K562 (cell line): Measurements from ENCODE around the gene CASP6. TPM values are rescaled to one million over a fixed set of nuclear protein-coding genes. Genes with fewer than 3 reads are reported as not detected.

Source experiments
- ATAC-seq: fragments of 200-7000 bp; cut with Tn5 transposase; 3 replicates; pipeline ENCODE4 v1.9.1; 2020; ENCODE audit warnings: moderate library complexity
- BruUV-seq: library from RNA; stranded (reverse); fragments of 400-500 nt; replicated peaks from 2 replicates; lab custom pipeline; 2021; lab: Mats Ljungman, UMichigan
- CTCF ChIA-PET: fragments of 300-600 bp; formaldehyde crosslinking; extraction: SDS; loops from one replicate; lab custom pipeline; 2021; ENCODE audit warnings: low intra/inter-chr PET ratio; lab: Yijun Ruan, JAX
- POLR2A ChIA-PET: fragments of 300-600, 350-650 bp; sonication (Branson Sonifier 250); formaldehyde crosslinking; extraction: SDS; loops from one replicate; lab custom pipeline; 2021; ENCODE audit warnings: antibody characterized with exemption, inconsistent platforms; lab: Yijun Ruan, JAX
- DNase-seq, 4 experiments: peaks; one replicate each; pipeline versions ENCODE4 v3.0.0 to v3.0.0-alpha.2; 2011 to 2018; ENCODE audit warnings: low spot score in 3 of 4, mixed read lengths in 3 of 4; ENCODE audit errors: extremely low read depth in 1 of 4
- FAIRE-seq: peaks from 2 replicates; lab custom pipeline; 2011; peaks lifted over from hg19 to GRCh38; lab: Jason Lieb, UNC
- H2AFZ ChIP-seq: 2 replicates; pipeline ENCODE4 v1.6.0; 2011; ENCODE audit warnings: low read depth, low read length, control low read depth, inconsistent platforms
- H3K27ac ChIP-seq: fragments of 200-600 bp; 3 replicates; pipeline ENCODE4 v1.8.0; 2011; ENCODE audit warnings: low read depth, mild to moderate bottlenecking, control low read depth, inconsistent platforms, low read length, moderate library complexity, mixed read lengths; ENCODE audit errors: extremely low read depth
- H3K27me3 ChIP-seq, 2 experiments: fragments of 300-600 bp in 1 of 2; 2 replicates in 1 of 2; 3 replicates in 1 of 2; pipeline versions ENCODE4 v1.6.0 to v1.8.0; 2011; ENCODE audit warnings: inconsistent platforms in 2 of 2, low read length in 2 of 2, mild to moderate bottlenecking in 1 of 2, mixed read lengths in 1 of 2, moderate library complexity in 1 of 2; ENCODE audit not compliant: control insufficient read depth in 2 of 2, insufficient read depth in 2 of 2
- H3K36me3 ChIP-seq: fragments of 300-600 bp; 3 replicates; pipeline ENCODE4 v1.8.0; 2011; ENCODE audit warnings: mild to moderate bottlenecking, low read length, inconsistent platforms; ENCODE audit not compliant: control insufficient read depth, insufficient read depth
- H3K4me1 ChIP-seq, 2 experiments: fragments of 200-600 bp in 1 of 2; replicated peaks in 1 of 2; 2 replicates in 1 of 2; 3 replicates in 1 of 2; pipeline versions ENCODE4 v1.5.1 to v1.8.0; 2011; ENCODE audit warnings: inconsistent platforms in 2 of 2, low read length in 2 of 2, mild to moderate bottlenecking in 1 of 2, mixed read lengths in 1 of 2, moderate library complexity in 1 of 2; ENCODE audit not compliant: control insufficient read depth in 2 of 2, insufficient read depth in 2 of 2
- H3K4me2 ChIP-seq: 2 replicates; pipeline ENCODE4 v1.6.1; 2011; ENCODE audit warnings: low read length, control low read depth, inconsistent platforms, mixed read lengths; ENCODE audit not compliant: insufficient read depth
- H3K4me3 ChIP-seq: fragments of 200-600 bp; sonication (generic), shearing (Covaris generic); 2 replicates; pipeline ENCODE4 v1.5.1; 2016; ENCODE audit warnings: control low read depth, inconsistent platforms
- H3K79me2 ChIP-seq: fragments of 200-600 bp; 3 replicates; pipeline ENCODE4 v1.8.0; 2011; ENCODE audit warnings: low read length, inconsistent platforms; ENCODE audit not compliant: control insufficient read depth, insufficient read depth
- H3K9ac ChIP-seq, 2 experiments: 2 replicates each; pipeline versions ENCODE4 v1.6.0 to v1.6.1; 2011; ENCODE audit warnings: low read depth in 2 of 2, low read length in 2 of 2, control low read depth in 1 of 2, inconsistent platforms in 1 of 2, mild to moderate bottlenecking in 1 of 2, mixed read lengths in 1 of 2; ENCODE audit not compliant: insufficient read depth in 1 of 2
- H3K9me1 ChIP-seq: one replicate; pipeline ENCODE4 v1.6.0; 2011; ENCODE audit warnings: inconsistent platforms, mild to moderate bottlenecking, low read length, moderate library complexity; ENCODE audit not compliant: control insufficient read depth, insufficient read depth
- H3K9me3 ChIP-seq: replicated peaks from 2 replicates; pipeline ENCODE4 v1.5.1; 2011; ENCODE audit warnings: low read depth, low read length, inconsistent platforms; ENCODE audit not compliant: control insufficient read depth, insufficient read depth
- H4K20me1 ChIP-seq: replicated peaks from 2 replicates; pipeline ENCODE4 v1.6.1; 2011; ENCODE audit warnings: low read length, inconsistent platforms, mixed read lengths; ENCODE audit not compliant: control insufficient read depth, insufficient read depth
- ARID2 ChIP-seq: fragments of 450-650 bp; IDR thresholded peaks from 2 replicates; pipeline ENCODE4 v1.6.1; 2017; ENCODE audit warnings: antibody characterized with exemption, mild to moderate bottlenecking
- BHLHE40 ChIP-seq: IDR thresholded peaks from 2 replicates; pipeline ENCODE4 v1.6.1; 2011; ENCODE audit warnings: low read length, improper control_type of control experiment
- CHD7 ChIP-seq: fragments of 200-600 bp; sonication (generic); IDR thresholded peaks from one replicate; pipeline ENCODE4 v1.6.1; 2012; ENCODE audit warnings: mild to moderate bottlenecking, low read depth, low read length, inconsistent platforms
- MEF2D ChIP-seq: conservative IDR thresholded peaks from 2 replicates; pipeline ENCODE4 v1.6.1; 2016; ENCODE audit warnings: low read depth, missing genetic modification characterization, missing compliant biosample characterization
- MTA3 ChIP-seq: fragments of 450-650 bp; formaldehyde crosslinking; IDR thresholded peaks from 2 replicates; pipeline ENCODE4 v1.6.1; 2017; ENCODE audit warnings: mild to moderate bottlenecking, borderline replicate concordance
- NELFE ChIP-seq: IDR thresholded peaks from 2 replicates; pipeline ENCODE4 v1.6.1; 2011; ENCODE audit warnings: mild to moderate bottlenecking; ENCODE audit not compliant: insufficient read depth, insufficient read length
- POLR2A ChIP-seq: fragments of 450-650 bp; conservative IDR thresholded peaks from 2 replicates; pipeline ENCODE4 v1.6.1; 2016
- PRPF4 ChIP-seq: fragments of 200-400 bp; formaldehyde crosslinking; IDR thresholded peaks from one replicate; pipeline ENCODE4 v1.6.1; 2017; ENCODE audit warnings: low read length, low read depth, mild to moderate bottlenecking; ENCODE audit not compliant: insufficient read depth, poor library complexity, severe bottlenecking
- WGBS: fragments of 100-300 bp; shearing (Covaris generic); methylation state at CpG from one replicate; pipeline ENCODE4 v1.1.6; 2016; ENCODE audit warnings: low coverage, mixed read lengths; ENCODE audit not compliant: insufficient coverage; ENCODE audit errors: missing lambda C conversion rate; 5-methylcytosine and 5-hydroxymethylcytosine counted together
- in situ Hi-C: fragments of 300-500 bp; cut with MboI; formaldehyde crosslinking; loops from 4 replicates; pipeline ENCODE4 v1.15.0; 2018; ENCODE audit warnings: inconsistent platforms, mixed read lengths
- intact Hi-C: fragments of 100-400 bp; cut with micrococcal nuclease; formaldehyde crosslinking; loops from 2 replicates; pipeline ENCODE4 v1.14.2; 2022
- polyA plus RNA-seq, 8 experiments: library from polyadenylated mRNA; depleted of rRNA in 4 of 8; stranded (reverse) in 5 of 8; unstranded in 3 of 8; fragments of >200 nt; fragmentation: Nextera tagmentation in 2 of 8; fragmentation: Illumina TruSeq in 1 of 8; extraction: Ambion mirVana in 2 of 8; extraction: Trizol in 1 of 8; gene quantifications; 2 replicates each; pipeline versions ENCODE4 v1.2.1 to v1.2.3, GENCODE V29; 2011 to 2014; ENCODE audit warnings: inconsistent platforms in 1 of 8, missing spikeins in 1 of 8
- total RNA-seq, 7 experiments: library from RNA; depleted of rRNA in 6 of 7; stranded (reverse); fragments of >200 nt in 6 of 7; fragmentation: Illumina TruSeq in 2 of 7; extraction: Trizol in 2 of 7; gene quantifications; 2 replicates each; pipeline versions ENCODE4 v1.2.1 to v1.2.3, GENCODE V29; 2011 to 2021; ENCODE audit warnings: low replicate concordance in 1 of 7

CASP6 gene
- total and polyA plus RNA-seq, 9 of the 15 experiments (the other 6 are each of a cell fraction or from before 2014, with no cell fraction given), result 20.8 to 72.7 (median 39.1) TPM

DNA sequence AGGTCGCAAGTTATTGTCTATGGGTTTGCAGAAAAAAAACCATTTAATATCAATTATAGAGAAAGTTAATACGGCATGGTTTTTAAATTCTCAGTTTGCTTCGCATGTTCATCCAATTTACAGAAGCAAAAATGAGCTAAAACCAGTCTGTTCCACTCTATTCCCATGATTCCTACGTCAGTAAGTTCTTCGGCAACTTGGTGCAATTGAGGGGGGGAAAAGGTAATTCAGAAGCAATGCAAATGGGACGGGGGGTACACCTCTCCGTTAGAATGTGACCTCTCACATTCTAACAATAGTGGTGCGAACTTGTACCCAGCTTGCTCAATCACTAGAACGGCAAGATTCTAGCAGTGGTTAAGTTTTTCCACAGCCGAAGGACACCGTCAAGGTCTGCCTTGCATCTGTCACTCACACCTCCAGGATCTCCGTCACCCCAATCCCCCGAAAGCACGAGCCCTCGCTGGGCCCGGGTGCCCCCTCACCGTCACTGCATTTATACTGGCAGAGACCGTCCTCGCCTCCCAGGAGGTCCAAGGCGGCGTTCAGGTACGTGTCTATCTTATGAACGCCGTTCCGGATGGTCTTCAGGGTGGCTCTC is 26.0 kb upstream of the CASP6 start:
- BruUV-seq, result no TSS peak
- no peak for TF ChIP-seq BHLHE40
- TF ChIP-seq ARID2, result no peak
- no peak for TF ChIP-seq CHD7
- no peak for TF ChIP-seq PRPF4
- TF ChIP-seq MEF2D (tag), result no peak
- no peak for TF ChIP-seq NELFE
- no peak; the same call in none of the 2 replicates for TF ChIP-seq POLR2A
- TF ChIP-seq MTA3, result 0 out of 2 replicates have a peak, but pooled peaks have one; percentile 46

More for the DNA sequence above, 26.0 kb upstream of the CASP6 start:
- ChIA-PET CTCF (no interaction called here), POLR2A (interaction anchor here (0.8 to 3.4 kb wide), 3 partner anchors 11 to 24 kb away, joined by 3 to 14 read pairs (median 3); no protein-coding TSS in a partner anchor)
- under 1% methylated on average over 20 of the region's 25 CpGs for WGBS
- in situ Hi-C loops, result no loop called here
- Histone ChIP-seq H3K36me3 (peaks cover 30% of the 10 kb centered on the region), H3K79me2 (peaks cover 57% of the 10 kb centered on the region), H2AFZ (peak overlapping the region; percentile 94), H3K4me1 (peaks cover 8 to 26% of the 10 kb centered on the region in 2 experiments; a peak in 4 of 5 replicates), H3K27me3 (no peaks in the 10 kb centered on the region), H3K9me3 (no peaks in the 10 kb centered on the region), H3K9ac (peak overlapping the region; percentile 76 to 96), H3K27ac (peak overlapping the region; percentile 75), H3K4me3 (peak overlapping the region; percentile 81), H3K4me2 (peak overlapping the region; percentile 95), H3K9me1 (no peaks in the 10 kb centered on the region), H4K20me1 (0 out of 2 replicates have a peak, but pooled peaks cover 3% of the 10 kb centered on the region)
- ATAC-seq (no peak), FAIRE-seq (no peak), DNase-seq (peak; percentile 20 to 54 (median 26))
- intact Hi-C loops, result loop anchor here (1.0 to 5.0 kb wide), 3 partner anchors 26 to 468 kb away; partner anchors contain the start of genes CASP6, ELOVL6 and GAR1
